CD4-positive, alpha-beta T cell treated with Interleukin-21 for 1 hour (primary cell): ENCODE data around the gene GPC4.
"Not testable (repeated sequence)": the region's sequence is repeated elsewhere in the genome, so short reads cannot be mapped to it uniquely, and the experiment has no call there.

Experiments used
- DNase-seq: peaks from one replicate; pipeline ENCODE4 v3.0.0-alpha.2; 2020

GPC4 gene

GRCh38 chrX:133302775-133303445 lies 112.4 kb downstream of the GPC4 start:
- DNase-seq: no peak

- DNase-seq: no peak
Measured at GRCh38 chrX:133300591-133300990, 114.7 kb downstream of the GPC4 start.

GRCh38 chrX:133297284-133297683 lies 118.0 kb downstream of the GPC4 start:
- no peak for DNase-seq

GRCh38 chrX:133294126-133294525 lies 121.2 kb downstream of the GPC4 start:
- no peak for DNase-seq

GRCh38 chrX:133290076-133290475 lies 125.2 kb downstream of the GPC4 start:
- no peak for DNase-seq

- DNase-seq: no peak
Measured at GRCh38 chrX:133287860-133288259, 127.4 kb downstream of the GPC4 start.

GRCh38 chrX:133285341-133285740 lies 129.9 kb downstream of the GPC4 start:
- DNase-seq: no peak

GRCh38 chrX:133279112-133279730 lies 136.1 kb downstream of the GPC4 start:
- not testable (repeated sequence) for DNase-seq

- no peak for DNase-seq
Measured at GRCh38 chrX:133273180-133273579, 142.1 kb downstream of the GPC4 start.

GRCh38 chrX:133269168-133269567 lies 146.1 kb downstream of the GPC4 start:
- DNase-seq: no peak

GRCh38 chrX:133267621-133268020 lies 147.7 kb downstream of the GPC4 start:
- no peak for DNase-seq

- no peak for DNase-seq
Measured at GRCh38 chrX:133265331-133265730, 150.0 kb downstream of the GPC4 start.

GRCh38 chrX:133258481-133258880 lies 156.8 kb downstream of the GPC4 start:
- DNase-seq: no peak

- no peak for DNase-seq
Measured at GRCh38 chrX:133254666-133255065, 160.6 kb downstream of the GPC4 start.

GRCh38 chrX:133251204-133251603 lies 164.1 kb downstream of the GPC4 start:
- DNase-seq: no peak

- DNase-seq: no peak
Measured at GRCh38 chrX:133250184-133251100, 164.8 kb downstream of the GPC4 start.
